Brain microvascular endothelial cell (primary cell): ENCODE measurements around the gene CLBA1.

Experiments
- DNase-seq: peaks from one replicate; pipeline ENCODE4 v3.0.0-alpha.2; 2020
- H3K27ac ChIP-seq: fragments of 250-450 bp; sonication (Bioruptor Pico); 2 replicates; pipeline ENCODE4 v1.5.1; 2020; ENCODE audit warnings: mild to moderate bottlenecking, moderate library complexity
- H3K27me3 ChIP-seq: fragments of 250-450 bp; sonication (Bioruptor Pico); replicated peaks from 2 replicates; pipeline ENCODE4 v1.5.1; 2020; ENCODE audit warnings: mild to moderate bottlenecking
- H3K36me3 ChIP-seq: fragments of 250-450 bp; sonication (Bioruptor Pico); replicated peaks from 2 replicates; pipeline ENCODE4 v1.5.1; 2020; ENCODE audit warnings: mild to moderate bottlenecking
- H3K4me3 ChIP-seq: 2 replicates; pipeline ENCODE4 v1.5.1; 2011; ENCODE audit warnings: low read depth, mild to moderate bottlenecking, control low read depth, low read length, moderate library complexity
- CTCF ChIP-seq: IDR thresholded peaks from 2 replicates; pipeline ENCODE4 v1.5.1; 2011; ENCODE audit warnings: low read depth, mild to moderate bottlenecking, moderate library complexity, low read length, control low read depth, inconsistent platforms; ENCODE audit errors: missing control alignments
- in situ Hi-C: cut with HindIII; loops from 2 replicates; pipeline ENCODE4 v1.10.0; 2017; ENCODE audit warnings: low sequenced_read_pairs, low pct_ligation_motif_present

Gene CLBA1

GRCh38 chr14:105013150-105013785 lies 27.7 kb downstream of the CLBA1 start:
- peak; percentile 46 for TF ChIP-seq CTCF
- no peaks in the 10 kb centered on the region for H3K27me3 ChIP-seq
- in situ Hi-C loops: no loop called here
- no peak overlapping the region for H3K27ac ChIP-seq
- no peak for DNase-seq
- H3K36me3 ChIP-seq: peaks cover 21% of the 10 kb centered on the region
- H3K4me3 ChIP-seq: no peak overlapping the region

GRCh38 chr14:105014032-105014431 lies 28.4 kb downstream of the CLBA1 start:
- in situ Hi-C loops: no loop called here
- TF ChIP-seq CTCF: no peak
- H3K36me3 ChIP-seq: peaks cover 17% of the 10 kb centered on the region
- no peaks in the 10 kb centered on the region for H3K27me3 ChIP-seq
- H3K4me3 ChIP-seq: no peak overlapping the region
- DNase-seq: no peak
- no peak overlapping the region for H3K27ac ChIP-seq

- no peak for DNase-seq
- H3K4me3 ChIP-seq: no peak overlapping the region
- no peaks in the 10 kb centered on the region for H3K27me3 ChIP-seq
- no peak for TF ChIP-seq CTCF
- H3K27ac ChIP-seq: no peak overlapping the region
- H3K36me3 ChIP-seq: peaks cover 17% of the 10 kb centered on the region
- in situ Hi-C loops: no loop called here
These were observed 29.0 kb downstream of the CLBA1 start for GRCh38 chr14:105014631-105015030.

- H3K4me3 ChIP-seq: no peak overlapping the region
- in situ Hi-C loops: no loop called here
- no peak for DNase-seq
- peaks cover 13% of the 10 kb centered on the region for H3K36me3 ChIP-seq
- H3K27me3 ChIP-seq: no peaks in the 10 kb centered on the region
- TF ChIP-seq CTCF: no peak
- H3K27ac ChIP-seq: no peak overlapping the region
These were observed 29.7 kb downstream of the CLBA1 start for GRCh38 chr14:105015242-105015641.

GRCh38 chr14:105015905-105016304 lies 30.3 kb downstream of the CLBA1 start:
- in situ Hi-C loops: no loop called here
- no peak for TF ChIP-seq CTCF
- H3K27ac ChIP-seq: no peak overlapping the region
- no peak for DNase-seq
- H3K4me3 ChIP-seq: no peak overlapping the region
- H3K36me3 ChIP-seq: peaks cover 6% of the 10 kb centered on the region
- no peaks in the 10 kb centered on the region for H3K27me3 ChIP-seq

- Histone ChIP-seq H3K36me3 (no peaks in the 10 kb centered on the region), H3K4me3 (no peak overlapping the region), H3K27ac (no peak overlapping the region), H3K27me3 (no peaks in the 10 kb centered on the region)
- in situ Hi-C loops: no loop called here
- no peak for TF ChIP-seq CTCF
- no peak for DNase-seq
These were observed 32.8 kb downstream of the CLBA1 start for GRCh38 chr14:105018414-105018813.
